ENCODE data around the gene LINGO3. TPM values are rescaled to one million over a fixed set of nuclear protein-coding genes. Genes with fewer than 3 reads are reported as not detected.
A peak's percentile ranks its signal among the peaks of the same experiment; 100 is the strongest.

Gene LINGO3, protein sequence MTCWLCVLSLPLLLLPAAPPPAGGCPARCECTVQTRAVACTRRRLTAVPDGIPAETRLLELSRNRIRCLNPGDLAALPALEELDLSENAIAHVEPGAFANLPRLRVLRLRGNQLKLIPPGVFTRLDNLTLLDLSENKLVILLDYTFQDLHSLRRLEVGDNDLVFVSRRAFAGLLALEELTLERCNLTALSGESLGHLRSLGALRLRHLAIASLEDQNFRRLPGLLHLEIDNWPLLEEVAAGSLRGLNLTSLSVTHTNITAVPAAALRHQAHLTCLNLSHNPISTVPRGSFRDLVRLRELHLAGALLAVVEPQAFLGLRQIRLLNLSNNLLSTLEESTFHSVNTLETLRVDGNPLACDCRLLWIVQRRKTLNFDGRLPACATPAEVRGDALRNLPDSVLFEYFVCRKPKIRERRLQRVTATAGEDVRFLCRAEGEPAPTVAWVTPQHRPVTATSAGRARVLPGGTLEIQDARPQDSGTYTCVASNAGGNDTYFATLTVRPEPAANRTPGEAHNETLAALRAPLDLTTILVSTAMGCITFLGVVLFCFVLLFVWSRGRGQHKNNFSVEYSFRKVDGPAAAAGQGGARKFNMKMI
- total RNA-seq = not detected

- Histone ChIP-seq H3K4me1 (peaks cover 8% of the 10 kb centered on the region), H3K27ac (no peak within 1 kb of the TSS), H3K9me3 (no peaks in the 10 kb centered on the region), H3K4me3 (peak within 1 kb of the TSS; percentile 32), H3K27me3 (peaks cover 70% of the 10 kb centered on the region), H3K36me3 (no peaks in the 10 kb centered on the region)
- DNase-seq (ENCODE audit: low spot score in 2 of 2) = peak in 1 of 2 donors; percentile 55
- 38% methylated on average over 4 of the region's 63 CpGs for WGBS
- TF ChIP-seq POLR2AphosphoS5 (IDR thresholded peaks at IDR 0.05) = no peak
- TF ChIP-seq CTCF (IDR thresholded peaks at IDR 0.05) = no peak
- TF ChIP-seq EP300 (IDR thresholded peaks at IDR 0.05) = no peak
- TF ChIP-seq POLR2A (IDR thresholded peaks at IDR 0.05) = no peak
Measured at GRCh38 chr19:2308114-2308556, at the start of gene LINGO3. Gene LINGO3, minus strand, starts transcription at chr19:2308154. Its CDS starts 16,378 bp downstream, at chr19:2291776.

DNA sequence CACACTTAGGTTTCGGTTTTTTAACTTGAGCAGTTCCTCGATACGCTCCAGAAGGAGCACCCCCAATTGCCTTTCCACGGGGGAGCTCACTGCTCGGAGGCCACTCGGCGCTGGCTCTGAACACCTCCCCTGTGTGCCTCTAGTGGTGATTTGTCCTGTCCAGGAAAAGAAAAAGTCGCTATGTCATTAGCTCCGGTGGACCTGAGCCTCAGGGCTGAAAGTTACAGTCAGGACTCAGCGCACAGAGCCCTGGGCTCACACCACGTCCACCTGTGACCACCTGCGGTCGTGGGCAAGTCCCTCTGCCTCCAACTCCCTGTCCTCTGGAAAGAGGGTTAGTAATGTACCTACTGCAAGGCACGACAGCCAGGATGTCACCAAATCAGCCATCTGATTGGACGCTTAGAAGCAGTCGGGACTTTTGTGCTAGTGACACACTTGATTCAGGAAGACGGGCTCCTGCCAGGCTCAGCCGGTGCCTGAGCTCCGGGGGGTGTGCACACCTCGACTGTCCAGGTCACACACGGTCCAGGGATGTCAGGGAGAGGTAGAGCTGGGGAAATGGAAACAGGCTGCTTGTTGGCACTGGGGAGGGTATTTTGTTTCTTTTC, 48.2 kb upstream of the LINGO3 start:
- TF ChIP-seq POLR2A (IDR thresholded peaks at IDR 0.05) = no peak
- TF ChIP-seq EP300 (IDR thresholded peaks at IDR 0.05) = no peak
- no peak for TF ChIP-seq CTCF (IDR thresholded peaks at IDR 0.05)
- no peak for TF ChIP-seq POLR2AphosphoS5 (IDR thresholded peaks at IDR 0.05)
- Histone ChIP-seq H3K36me3 (peaks cover 26% of the 10 kb centered on the region), H3K27ac (no peak overlapping the region), H3K27me3 (peaks cover 22% of the 10 kb centered on the region), H3K9me3 (no peaks in the 10 kb centered on the region), H3K4me3 (no peak overlapping the region), H3K4me1 (peaks cover 5% of the 10 kb centered on the region)
- WGBS = 86% methylated on average over 19 of the region's 21 CpGs
- no peak for DNase-seq (ENCODE audit: low spot score in 2 of 2)

- no peak overlapping the region for H3K4me3 ChIP-seq
- peaks cover 5% of the 10 kb centered on the region for H3K4me1 ChIP-seq
- H3K27ac ChIP-seq = no peak overlapping the region
- peaks cover 16% of the 10 kb centered on the region for H3K27me3 ChIP-seq
- DNase-seq (ENCODE audit: low spot score in 2 of 2) = no peak
- H3K36me3 ChIP-seq = peaks cover 34% of the 10 kb centered on the region
- 82% methylated on average over 19 of the region's 24 CpGs for WGBS
- TF ChIP-seq EP300 (IDR thresholded peaks at IDR 0.05) (no peak), POLR2A (IDR thresholded peaks at IDR 0.05) (no peak), CTCF (IDR thresholded peaks at IDR 0.05) (no peak), POLR2AphosphoS5 (IDR thresholded peaks at IDR 0.05) (no peak)
- no peaks in the 10 kb centered on the region for H3K9me3 ChIP-seq
Measured at GRCh38 chr19:2355168-2356035, 47.4 kb upstream of the LINGO3 start.

GRCh38 chr19:2354670-2355069, 46.7 kb upstream of the LINGO3 start:
- no peak for DNase-seq (ENCODE audit: low spot score in 2 of 2)
- H3K36me3 ChIP-seq = peaks cover 34% of the 10 kb centered on the region
- H3K27ac ChIP-seq = no peak overlapping the region
- WGBS = 91% methylated on average over 14 of the region's 17 CpGs
- no peaks in the 10 kb centered on the region for H3K4me1 ChIP-seq
- TF ChIP-seq CTCF (IDR thresholded peaks at IDR 0.05) (no peak), EP300 (IDR thresholded peaks at IDR 0.05) (no peak), POLR2A (IDR thresholded peaks at IDR 0.05) (no peak), POLR2AphosphoS5 (IDR thresholded peaks at IDR 0.05) (no peak)
- H3K27me3 ChIP-seq = peaks cover 9% of the 10 kb centered on the region
- H3K9me3 ChIP-seq = no peaks in the 10 kb centered on the region
- H3K4me3 ChIP-seq = no peak overlapping the region

All from suprapubic skin (tissue), 4 donors.